Activated T-helper 1 cell treated with anti-CD3 and anti-CD28 coated beads, Interleukin-2, amount 50 U/mL, for 16 hours (primary cell): ENCODE measurements around the gene ZNF316.
"Not testable (repeated sequence)": the region's sequence is repeated elsewhere in the genome, so short reads cannot be mapped to it uniquely, and the experiment has no call there.

Source experiments
- DNase-seq, 2 donors: peaks; one replicate each; pipeline ENCODE4 v3.0.0-alpha.2; 2020; ENCODE audit warnings: low read depth in 1 of 2, low spot score in 1 of 2

The ZNF316 gene

DNA sequence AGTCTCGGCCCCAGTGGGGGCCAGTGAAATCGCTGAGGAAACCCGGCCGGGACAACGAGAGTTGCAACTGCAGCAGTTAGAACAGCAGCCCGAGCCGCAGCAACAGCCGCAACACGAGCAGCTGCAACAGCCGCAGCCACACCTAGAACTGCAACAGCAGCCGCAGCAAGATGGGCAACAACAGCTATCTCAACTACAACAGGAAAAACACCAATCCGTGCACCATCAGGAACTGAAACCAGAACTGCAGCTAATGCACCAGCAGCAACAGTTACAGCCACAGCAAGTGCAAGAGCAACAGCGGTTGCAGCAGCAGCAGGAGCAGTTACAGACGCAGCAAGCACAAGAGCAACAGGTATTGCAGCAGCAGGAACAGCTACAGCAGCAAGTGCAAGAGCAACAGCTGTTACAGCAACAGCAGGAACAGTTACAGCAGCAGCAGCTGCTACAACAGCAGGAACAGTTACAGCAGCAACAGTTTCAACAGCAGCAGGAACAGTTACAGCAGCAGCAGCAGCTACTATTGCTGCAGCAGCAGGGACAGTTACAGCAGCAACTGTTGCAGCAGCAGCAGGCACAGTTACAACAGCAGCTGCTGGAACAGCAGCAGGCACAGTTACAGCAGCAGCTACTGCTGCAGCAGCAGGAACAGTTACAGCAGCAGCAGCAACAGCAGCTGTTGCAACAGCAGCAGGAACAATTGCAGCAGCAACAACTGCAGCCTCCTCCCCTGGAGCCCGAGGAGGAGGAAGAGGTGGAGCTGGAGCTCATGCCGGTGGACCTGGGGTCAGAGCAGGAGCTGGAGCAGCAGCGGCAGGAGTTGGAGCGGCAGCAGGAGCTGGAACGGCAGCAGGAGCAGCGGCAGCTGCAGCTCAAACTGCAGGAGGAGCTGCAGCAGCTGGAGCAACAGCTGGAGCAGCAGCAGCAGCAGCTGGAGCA lies 15.7 kb upstream of the ZNF316 start:
- no peak for DNase-seq

GRCh38 chr7:6622134-6622710 lies 14.9 kb upstream of the ZNF316 start:
- DNase-seq, result no peak

- no peak for DNase-seq
These were observed 13.4 kb upstream of the ZNF316 start for GRCh38 chr7:6623589-6624245.

DNA sequence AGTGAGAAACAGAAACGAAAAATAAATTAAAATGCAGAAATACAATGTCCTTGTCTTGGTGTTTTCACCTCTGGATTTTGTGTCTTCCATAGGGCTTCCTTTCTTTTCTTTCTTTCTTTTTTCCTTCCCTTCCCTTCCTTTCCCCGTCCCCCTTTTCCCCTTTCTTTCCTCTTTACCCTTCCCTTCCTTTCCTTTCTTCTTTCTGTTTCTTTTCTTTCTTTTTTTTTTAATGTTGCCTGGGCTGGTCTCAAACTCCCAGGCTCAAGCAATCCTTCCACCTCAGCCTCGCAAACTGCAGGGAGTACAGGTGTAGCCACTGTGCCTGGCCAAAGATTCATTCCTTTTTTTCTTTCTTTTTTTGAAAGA lies 12.9 kb upstream of the ZNF316 start:
- DNase-seq, result no peak

DNA sequence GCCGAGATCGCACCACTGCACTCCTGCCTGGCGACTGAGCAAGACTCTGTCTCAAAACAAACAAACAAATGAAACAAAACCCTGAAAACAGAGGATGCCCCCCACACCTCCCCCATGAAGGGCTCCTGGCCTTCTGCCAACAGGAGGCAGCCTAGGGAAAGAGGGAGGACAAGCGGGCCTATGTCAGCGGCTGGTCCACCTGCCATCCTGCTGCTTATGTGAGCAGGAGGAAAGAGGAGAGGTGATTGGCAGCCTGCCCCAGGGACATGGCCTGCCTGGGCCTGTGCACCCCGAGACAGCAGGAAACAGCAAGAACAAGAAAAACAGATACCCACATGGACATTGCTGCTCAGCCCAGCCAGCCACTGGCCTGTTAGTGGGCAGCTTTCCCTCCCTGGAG lies 9.1 kb upstream of the ZNF316 start:
- DNase-seq, result no peak

DNA sequence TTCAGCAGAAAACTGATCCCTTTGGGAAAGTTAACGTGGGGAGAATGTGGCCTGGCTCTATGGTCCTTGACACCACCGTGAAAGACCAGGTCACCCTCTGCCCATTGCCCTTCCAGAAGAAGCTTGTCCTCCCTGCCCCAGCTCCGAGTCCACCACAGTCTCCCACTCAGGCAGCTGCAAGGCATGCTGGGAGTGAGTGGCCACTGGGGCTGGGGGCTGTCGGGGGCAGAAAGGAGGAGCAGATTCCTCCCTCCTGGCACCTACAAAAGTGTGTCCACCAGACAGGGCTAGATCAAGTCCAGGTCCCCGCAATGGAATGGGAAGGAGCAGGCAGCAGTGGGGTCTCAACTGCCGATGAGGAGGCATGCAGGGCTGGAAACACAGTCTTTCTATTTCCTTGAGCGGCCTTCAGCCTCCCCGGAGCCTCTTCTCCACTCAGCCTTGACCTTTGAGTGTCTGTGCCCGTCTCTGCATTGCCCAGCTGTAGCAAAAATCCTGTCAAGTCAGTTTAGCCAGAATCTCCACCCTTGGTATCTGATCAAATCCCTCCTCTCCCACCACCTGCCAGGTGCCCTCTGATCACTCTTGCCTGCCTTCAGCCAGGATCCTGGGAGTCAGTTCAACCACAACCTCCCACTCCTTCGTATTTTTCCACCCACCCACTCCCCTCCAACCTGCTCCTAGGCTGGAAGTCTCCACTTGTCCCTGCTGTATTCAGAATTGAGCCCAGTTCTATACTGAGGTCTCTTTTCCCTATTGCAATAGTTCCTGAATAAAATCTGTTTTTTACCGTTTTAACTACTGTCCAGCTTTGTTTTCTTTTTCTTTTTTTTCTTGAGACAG lies 6.9 kb upstream of the ZNF316 start:
- DNase-seq, result no peak

DNA sequence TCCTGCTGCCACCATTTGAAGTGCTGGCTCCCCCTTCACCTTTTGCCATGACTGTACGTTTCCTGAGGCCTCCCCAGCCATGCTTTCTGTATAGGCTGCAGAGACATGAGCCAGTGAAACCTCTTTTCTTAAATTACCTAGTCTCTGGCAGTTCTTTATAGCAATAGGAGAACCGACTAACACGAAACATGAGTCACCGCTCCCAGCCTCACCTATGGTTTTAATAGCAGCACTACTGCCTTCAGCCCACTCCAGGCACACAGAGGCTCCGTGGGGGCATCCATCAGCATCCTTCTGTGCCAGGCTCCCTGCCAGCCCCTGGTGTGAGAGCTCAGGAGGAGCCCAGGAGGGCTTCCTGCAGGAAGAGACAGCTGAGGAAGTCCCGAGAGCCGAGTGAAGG lies 5.5 kb upstream of the ZNF316 start:
- no peak for DNase-seq

DNA sequence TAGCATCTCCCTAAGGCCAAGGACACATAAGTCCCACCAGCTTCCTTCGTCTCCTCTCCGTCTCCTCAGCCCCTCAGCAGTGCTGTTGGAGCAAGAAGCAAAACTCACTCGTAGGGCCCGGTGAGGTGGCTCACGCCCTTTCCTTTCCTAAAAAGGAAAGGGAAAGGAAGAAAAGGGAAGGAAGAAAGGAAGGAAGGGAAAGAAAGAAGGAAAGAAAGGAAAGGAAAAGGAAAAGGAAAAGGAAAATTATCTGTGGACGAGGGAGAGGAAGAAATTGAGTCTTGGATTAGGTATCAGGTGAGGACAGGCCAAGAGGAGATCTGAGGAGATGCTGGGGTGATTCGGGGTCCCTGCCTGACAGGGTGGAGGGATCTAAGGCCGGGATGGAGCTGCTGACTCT lies 3.1 kb upstream of the ZNF316 start:
- DNase-seq, result no peak

GRCh38 chr7:6634971-6635370 lies 2.1 kb upstream of the ZNF316 start:
- not testable (repeated sequence) for DNase-seq

GRCh38 chr7:6637544-6638229 lies 569 bp downstream of the ZNF316 start:
- peak in 1 of 2 donors; percentile 42 for DNase-seq

DNA sequence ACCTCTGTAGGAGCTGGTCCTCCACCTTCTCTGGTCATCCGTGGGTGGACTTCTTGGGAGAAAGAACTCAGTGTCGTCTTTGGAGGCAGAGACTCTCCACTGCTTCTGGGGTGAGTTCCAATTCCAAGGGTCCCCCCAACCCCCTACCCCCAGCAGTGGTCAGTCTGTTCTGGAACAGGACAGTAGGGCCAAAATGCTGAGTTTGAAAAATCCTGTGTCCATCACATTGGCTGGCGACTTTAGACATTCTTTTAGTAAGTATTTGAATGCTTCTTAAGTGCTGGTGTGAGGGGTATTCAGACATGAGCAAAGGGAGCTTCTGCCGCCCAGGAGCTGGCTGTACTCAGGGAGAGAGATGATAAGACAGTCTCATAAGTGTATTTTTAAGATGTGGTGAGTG lies 1.9 kb downstream of the ZNF316 start:
- DNase-seq, result no peak

- DNase-seq, result no peak
These were observed 2.5 kb downstream of the ZNF316 start for GRCh38 chr7:6639627-6640026.

GRCh38 chr7:6640246-6640721 lies 3.2 kb downstream of the ZNF316 start:
- DNase-seq, result no peak

DNA sequence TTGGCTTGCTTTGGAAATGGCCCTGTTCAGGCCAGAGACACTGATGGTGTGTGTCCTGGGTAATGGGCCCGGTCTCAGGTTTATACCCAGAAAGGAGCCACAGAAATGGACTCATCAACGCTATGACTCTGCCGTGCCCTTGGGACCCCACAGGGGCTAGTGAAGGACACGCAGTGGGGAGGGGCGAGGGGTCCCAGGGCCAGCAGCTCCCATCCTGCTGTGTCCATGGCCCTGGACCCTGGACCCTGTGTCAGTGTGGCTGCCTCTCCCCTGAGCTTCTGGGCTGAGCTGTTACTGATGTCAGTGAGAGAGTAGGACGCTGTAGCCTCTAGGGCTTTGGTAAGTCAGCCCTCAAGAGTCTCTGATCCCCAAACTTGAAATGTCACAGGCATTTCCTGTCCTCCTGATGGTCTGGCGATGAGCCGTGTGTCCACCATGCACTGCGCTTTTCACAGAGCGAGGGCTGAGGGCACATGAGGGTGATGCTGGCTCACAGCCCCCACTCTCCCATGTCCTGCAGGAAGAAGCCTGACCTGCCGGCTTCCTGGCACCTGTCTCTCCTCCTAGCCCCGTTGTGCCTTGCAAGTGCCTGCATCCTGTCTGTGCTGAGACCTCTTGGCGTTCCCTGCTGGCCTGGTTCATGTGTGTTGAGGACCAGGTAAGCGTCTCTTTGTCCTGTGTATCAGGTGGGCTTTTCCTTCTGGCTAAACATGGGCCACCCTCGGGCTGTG lies 4.4 kb downstream of the ZNF316 start:
- no peak for DNase-seq

GRCh38 chr7:6642239-6642839 lies 5.2 kb downstream of the ZNF316 start:
- DNase-seq, result no peak

- no peak for DNase-seq
These were observed 5.9 kb downstream of the ZNF316 start for GRCh38 chr7:6642861-6643640.

DNA sequence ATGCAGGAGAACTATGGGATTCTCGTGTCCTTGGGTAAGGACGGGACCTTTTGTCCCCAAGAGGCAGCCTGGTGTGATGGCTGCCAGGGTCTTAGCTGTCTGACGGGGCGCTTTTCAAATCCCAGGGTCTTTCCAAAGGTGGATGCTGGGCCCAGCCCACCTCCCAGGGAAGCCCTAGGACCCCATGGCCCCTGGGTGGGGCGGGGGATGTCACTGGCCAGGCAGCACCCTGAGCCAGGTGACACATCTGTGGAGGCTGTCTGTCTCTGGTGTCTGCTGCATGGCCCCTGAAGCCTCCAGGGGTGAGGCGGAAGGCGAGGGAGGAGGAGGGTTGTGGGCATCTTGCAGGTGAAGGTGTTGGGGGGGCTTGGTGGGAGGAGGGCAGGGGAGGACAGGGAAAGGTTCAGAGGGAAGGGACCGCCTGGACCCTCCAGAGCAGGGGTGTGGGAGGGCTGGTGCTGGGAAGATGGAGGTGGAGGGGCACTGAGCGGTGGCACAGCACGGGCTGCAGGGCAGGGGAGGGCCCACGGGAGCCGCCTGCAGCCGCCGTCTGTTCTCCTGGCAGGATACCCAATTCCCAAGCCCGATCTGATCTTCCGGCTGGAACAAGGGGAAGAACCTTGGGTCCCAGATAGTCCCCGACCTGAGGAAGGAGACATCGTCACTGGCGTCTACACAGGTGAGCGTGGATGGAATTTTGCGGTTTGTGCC lies 7.0 kb downstream of the ZNF316 start:
- DNase-seq, result no peak

- DNase-seq, result no peak
These were observed 7.6 kb downstream of the ZNF316 start for GRCh38 chr7:6644728-6645127.
